B cell (primary cell): ENCODE data around the gene APBA2.

ENCODE experiments used
- EZH2 ChIP-seq: IDR thresholded peaks from 2 replicates; pipeline ENCODE4 v1.6.1; 2012; ENCODE audit warnings: borderline replicate concordance, low read depth, mild to moderate bottlenecking, moderate library complexity, low read length; ENCODE audit not compliant: insufficient read depth, poor library complexity, severe bottlenecking
- TF ChIP-seq, protein P1 (sequence below): fragments of 200-600 bp; IDR thresholded peaks from one replicate; pipeline ENCODE4 v1.8.0; 2022; ENCODE audit warnings: antibody characterized with exemption, mild to moderate bottlenecking

DNA sequence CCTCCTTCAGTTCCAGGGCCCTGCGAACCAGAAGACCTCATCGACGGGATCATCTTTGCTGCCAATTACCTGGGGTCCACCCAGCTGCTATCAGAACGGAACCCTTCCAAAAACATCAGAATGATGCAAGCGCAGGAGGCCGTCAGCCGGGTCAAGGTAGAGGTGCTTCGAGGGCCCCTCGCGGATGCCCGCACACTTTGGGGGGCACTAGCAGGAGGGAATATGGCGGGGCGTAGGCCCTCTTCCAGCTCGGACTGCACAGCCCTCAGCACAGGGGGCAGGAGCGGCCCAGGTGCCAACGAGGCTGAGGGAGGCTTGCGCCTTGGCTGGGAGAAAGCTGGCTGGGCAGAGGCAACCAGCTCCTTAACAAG, 207.3 kb downstream of the APBA2 start:
- TF ChIP-seq, protein P1, sequence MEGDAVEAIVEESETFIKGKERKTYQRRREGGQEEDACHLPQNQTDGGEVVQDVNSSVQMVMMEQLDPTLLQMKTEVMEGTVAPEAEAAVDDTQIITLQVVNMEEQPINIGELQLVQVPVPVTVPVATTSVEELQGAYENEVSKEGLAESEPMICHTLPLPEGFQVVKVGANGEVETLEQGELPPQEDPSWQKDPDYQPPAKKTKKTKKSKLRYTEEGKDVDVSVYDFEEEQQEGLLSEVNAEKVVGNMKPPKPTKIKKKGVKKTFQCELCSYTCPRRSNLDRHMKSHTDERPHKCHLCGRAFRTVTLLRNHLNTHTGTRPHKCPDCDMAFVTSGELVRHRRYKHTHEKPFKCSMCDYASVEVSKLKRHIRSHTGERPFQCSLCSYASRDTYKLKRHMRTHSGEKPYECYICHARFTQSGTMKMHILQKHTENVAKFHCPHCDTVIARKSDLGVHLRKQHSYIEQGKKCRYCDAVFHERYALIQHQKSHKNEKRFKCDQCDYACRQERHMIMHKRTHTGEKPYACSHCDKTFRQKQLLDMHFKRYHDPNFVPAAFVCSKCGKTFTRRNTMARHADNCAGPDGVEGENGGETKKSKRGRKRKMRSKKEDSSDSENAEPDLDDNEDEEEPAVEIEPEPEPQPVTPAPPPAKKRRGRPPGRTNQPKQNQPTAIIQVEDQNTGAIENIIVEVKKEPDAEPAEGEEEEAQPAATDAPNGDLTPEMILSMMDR, result no peak
- no peak for TF ChIP-seq EZH2
